Liver (tissue), 3 donors: ENCODE results near the gene FAM234B.

Source experiments
- FOXA1 ChIP-seq: IDR thresholded peaks from 2 replicates; pipeline ENCODE4 v1.6.1; 2016; ENCODE audit warnings: antibody characterized with exemption
- GABPA ChIP-seq, 2 donors: IDR thresholded peaks in 1 of 2; conservative IDR thresholded peaks in 1 of 2; 2 replicates each; pipeline ENCODE4 v1.6.1; 2016; ENCODE audit warnings: antibody characterized with exemption in 2 of 2, mild to moderate bottlenecking in 1 of 2, moderate library complexity in 1 of 2
- HNF4G ChIP-seq: IDR thresholded peaks from 2 replicates; pipeline ENCODE4 v1.6.1; 2016; ENCODE audit warnings: antibody characterized with exemption
- JUND ChIP-seq, 2 donors: IDR thresholded peaks; 2 replicates each; pipeline ENCODE4 v1.6.1; 2016; ENCODE audit warnings: antibody characterized with exemption in 2 of 2
- RAD21 ChIP-seq, 2 donors: IDR thresholded peaks; 2 replicates each; pipeline ENCODE4 v1.6.1; 2016; ENCODE audit warnings: antibody characterized with exemption in 2 of 2, mild to moderate bottlenecking in 2 of 2
- RXRA ChIP-seq, 2 donors: IDR thresholded peaks; 2 replicates each; pipeline ENCODE4 v1.6.1; 2017 to 2018; ENCODE audit warnings: antibody characterized with exemption in 2 of 2, mild to moderate bottlenecking in 1 of 2
- SP1 ChIP-seq: IDR thresholded peaks from 2 replicates; pipeline ENCODE4 v1.6.1; 2018; ENCODE audit warnings: antibody characterized with exemption, mild to moderate bottlenecking
- TAF1 ChIP-seq: conservative IDR thresholded peaks from 2 replicates; pipeline ENCODE4 v1.6.1; 2016; ENCODE audit warnings: antibody characterized with exemption, mild to moderate bottlenecking
- YY1 ChIP-seq: IDR thresholded peaks from 2 replicates; pipeline ENCODE4 v1.6.1; 2016; ENCODE audit warnings: antibody characterized with exemption, mild to moderate bottlenecking
- TF ChIP-seq, protein P1 (sequence below): fragments of 150-350 bp; IDR thresholded peaks from 2 replicates; pipeline ENCODE4 v1.5.1; 2017; ENCODE audit warnings: improper control_type of control experiment, low read depth, low read length; ENCODE audit not compliant: missing input control
- TF ChIP-seq, protein P2 (sequence below): IDR thresholded peaks from 2 replicates; pipeline ENCODE4 v1.6.1; 2016; ENCODE audit warnings: antibody characterized with exemption, mild to moderate bottlenecking
- TF ChIP-seq, protein P3 (sequence below): IDR thresholded peaks from 2 replicates; pipeline ENCODE4 v1.6.1; 2016; ENCODE audit warnings: antibody characterized with exemption
- TF ChIP-seq, protein P4 (sequence below): IDR thresholded peaks from 2 replicates; pipeline ENCODE4 v1.6.1; 2016; ENCODE audit warnings: antibody characterized with exemption
- TF ChIP-seq, protein P5 (sequence below): IDR thresholded peaks from 2 replicates; pipeline ENCODE4 v1.6.1; 2016; ENCODE audit warnings: antibody characterized with exemption
- donor health status: healthy.
- donor health status: healthy.

DNA sequence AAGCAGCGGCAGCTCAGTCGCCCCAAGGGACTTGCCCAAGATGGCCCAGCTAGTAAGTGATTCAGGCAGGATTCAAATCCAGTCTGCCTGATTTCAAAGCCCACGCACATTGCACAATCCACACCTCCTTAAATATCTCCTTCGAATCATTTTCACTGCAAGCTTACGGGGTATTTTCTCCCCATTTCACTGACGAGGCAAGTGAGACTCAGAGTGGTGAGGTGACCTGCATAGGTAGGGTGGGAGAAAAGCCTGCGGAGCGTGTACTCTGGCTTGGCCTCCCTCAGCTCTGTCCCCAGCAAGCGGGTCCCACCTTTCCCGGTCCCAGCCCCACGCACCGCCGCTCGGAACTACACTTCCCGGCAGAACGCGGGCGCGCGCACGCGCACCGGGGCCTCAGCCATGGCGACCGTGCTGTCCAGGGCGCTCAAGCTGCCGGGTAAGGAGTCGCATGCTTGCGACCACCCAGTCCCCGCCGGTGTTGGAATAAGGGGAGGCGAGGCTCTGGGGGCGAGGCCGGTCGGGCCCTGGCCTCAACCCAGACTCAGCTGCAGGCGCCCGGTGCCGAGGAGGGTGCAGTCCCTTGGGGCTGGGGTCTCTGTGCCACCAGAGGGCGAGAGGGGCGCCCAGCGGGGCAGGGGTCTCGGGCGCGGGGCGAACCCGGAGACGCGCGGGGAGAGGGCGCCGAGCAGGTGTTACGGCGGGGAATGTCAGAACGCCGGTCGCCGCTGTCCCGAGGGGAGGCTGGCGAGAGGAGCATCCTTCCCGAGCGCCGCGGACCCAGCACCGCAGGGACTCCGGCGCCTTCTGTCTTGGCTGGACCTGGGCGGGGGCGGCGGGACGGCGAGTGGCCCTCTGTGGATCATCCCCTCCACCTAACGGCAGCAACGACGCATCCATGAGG is at the start of gene FAM234B:
- TF ChIP-seq, protein P1, sequence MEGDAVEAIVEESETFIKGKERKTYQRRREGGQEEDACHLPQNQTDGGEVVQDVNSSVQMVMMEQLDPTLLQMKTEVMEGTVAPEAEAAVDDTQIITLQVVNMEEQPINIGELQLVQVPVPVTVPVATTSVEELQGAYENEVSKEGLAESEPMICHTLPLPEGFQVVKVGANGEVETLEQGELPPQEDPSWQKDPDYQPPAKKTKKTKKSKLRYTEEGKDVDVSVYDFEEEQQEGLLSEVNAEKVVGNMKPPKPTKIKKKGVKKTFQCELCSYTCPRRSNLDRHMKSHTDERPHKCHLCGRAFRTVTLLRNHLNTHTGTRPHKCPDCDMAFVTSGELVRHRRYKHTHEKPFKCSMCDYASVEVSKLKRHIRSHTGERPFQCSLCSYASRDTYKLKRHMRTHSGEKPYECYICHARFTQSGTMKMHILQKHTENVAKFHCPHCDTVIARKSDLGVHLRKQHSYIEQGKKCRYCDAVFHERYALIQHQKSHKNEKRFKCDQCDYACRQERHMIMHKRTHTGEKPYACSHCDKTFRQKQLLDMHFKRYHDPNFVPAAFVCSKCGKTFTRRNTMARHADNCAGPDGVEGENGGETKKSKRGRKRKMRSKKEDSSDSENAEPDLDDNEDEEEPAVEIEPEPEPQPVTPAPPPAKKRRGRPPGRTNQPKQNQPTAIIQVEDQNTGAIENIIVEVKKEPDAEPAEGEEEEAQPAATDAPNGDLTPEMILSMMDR: no peak
- TF ChIP-seq, protein P2, sequence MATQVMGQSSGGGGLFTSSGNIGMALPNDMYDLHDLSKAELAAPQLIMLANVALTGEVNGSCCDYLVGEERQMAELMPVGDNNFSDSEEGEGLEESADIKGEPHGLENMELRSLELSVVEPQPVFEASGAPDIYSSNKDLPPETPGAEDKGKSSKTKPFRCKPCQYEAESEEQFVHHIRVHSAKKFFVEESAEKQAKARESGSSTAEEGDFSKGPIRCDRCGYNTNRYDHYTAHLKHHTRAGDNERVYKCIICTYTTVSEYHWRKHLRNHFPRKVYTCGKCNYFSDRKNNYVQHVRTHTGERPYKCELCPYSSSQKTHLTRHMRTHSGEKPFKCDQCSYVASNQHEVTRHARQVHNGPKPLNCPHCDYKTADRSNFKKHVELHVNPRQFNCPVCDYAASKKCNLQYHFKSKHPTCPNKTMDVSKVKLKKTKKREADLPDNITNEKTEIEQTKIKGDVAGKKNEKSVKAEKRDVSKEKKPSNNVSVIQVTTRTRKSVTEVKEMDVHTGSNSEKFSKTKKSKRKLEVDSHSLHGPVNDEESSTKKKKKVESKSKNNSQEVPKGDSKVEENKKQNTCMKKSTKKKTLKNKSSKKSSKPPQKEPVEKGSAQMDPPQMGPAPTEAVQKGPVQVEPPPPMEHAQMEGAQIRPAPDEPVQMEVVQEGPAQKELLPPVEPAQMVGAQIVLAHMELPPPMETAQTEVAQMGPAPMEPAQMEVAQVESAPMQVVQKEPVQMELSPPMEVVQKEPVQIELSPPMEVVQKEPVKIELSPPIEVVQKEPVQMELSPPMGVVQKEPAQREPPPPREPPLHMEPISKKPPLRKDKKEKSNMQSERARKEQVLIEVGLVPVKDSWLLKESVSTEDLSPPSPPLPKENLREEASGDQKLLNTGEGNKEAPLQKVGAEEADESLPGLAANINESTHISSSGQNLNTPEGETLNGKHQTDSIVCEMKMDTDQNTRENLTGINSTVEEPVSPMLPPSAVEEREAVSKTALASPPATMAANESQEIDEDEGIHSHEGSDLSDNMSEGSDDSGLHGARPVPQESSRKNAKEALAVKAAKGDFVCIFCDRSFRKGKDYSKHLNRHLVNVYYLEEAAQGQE: peak; percentile 77
- TF ChIP-seq SP1 (no peak), TAF1 (no peak), GABPA (IDR thresholded peaks at IDR 0.05 in 1 of 2, conservative IDR thresholded peaks at IDR 0.05 in 1 of 2) (no peak), FOXA1 (no peak), JUND (IDR thresholded peaks at IDR 0.05) (no peak), RAD21 (IDR thresholded peaks at IDR 0.05) (no peak), RXRA (IDR thresholded peaks at IDR 0.05) (no peak), HNF4G (no peak), YY1 (peak; percentile 91)
- TF ChIP-seq, protein P3, sequence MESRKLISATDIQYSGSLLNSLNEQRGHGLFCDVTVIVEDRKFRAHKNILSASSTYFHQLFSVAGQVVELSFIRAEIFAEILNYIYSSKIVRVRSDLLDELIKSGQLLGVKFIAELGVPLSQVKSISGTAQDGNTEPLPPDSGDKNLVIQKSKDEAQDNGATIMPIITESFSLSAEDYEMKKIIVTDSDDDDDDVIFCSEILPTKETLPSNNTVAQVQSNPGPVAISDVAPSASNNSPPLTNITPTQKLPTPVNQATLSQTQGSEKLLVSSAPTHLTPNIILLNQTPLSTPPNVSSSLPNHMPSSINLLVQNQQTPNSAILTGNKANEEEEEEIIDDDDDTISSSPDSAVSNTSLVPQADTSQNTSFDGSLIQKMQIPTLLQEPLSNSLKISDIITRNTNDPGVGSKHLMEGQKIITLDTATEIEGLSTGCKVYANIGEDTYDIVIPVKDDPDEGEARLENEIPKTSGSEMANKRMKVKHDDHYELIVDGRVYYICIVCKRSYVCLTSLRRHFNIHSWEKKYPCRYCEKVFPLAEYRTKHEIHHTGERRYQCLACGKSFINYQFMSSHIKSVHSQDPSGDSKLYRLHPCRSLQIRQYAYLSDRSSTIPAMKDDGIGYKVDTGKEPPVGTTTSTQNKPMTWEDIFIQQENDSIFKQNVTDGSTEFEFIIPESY: no peak
- TF ChIP-seq, protein P4, sequence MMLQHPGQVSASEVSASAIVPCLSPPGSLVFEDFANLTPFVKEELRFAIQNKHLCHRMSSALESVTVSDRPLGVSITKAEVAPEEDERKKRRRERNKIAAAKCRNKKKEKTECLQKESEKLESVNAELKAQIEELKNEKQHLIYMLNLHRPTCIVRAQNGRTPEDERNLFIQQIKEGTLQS: no peak
- TF ChIP-seq, protein P5, sequence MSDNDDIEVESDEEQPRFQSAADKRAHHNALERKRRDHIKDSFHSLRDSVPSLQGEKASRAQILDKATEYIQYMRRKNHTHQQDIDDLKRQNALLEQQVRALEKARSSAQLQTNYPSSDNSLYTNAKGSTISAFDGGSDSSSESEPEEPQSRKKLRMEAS: no peak
